Astrocyte (in vitro differentiated cells and primary cell): ENCODE measurements around the gene ZP1. TPM values are rescaled to one million over a fixed set of nuclear protein-coding genes. Genes with fewer than 3 reads are reported as not detected.

Experiments
- DNase-seq: peaks from one replicate; pipeline ENCODE4 v3.0.0-alpha.2; 2010; ENCODE audit warnings: low read depth
- FAIRE-seq: peaks from 2 replicates; lab custom pipeline; 2011; peaks lifted over from hg19 to GRCh38; lab: Jason Lieb, UNC
- H2AFZ ChIP-seq: 2 replicates; pipeline ENCODE4 v1.6.0; 2012; ENCODE audit warnings: low read depth, low read length, inconsistent platforms
- H3K27ac ChIP-seq: 2 replicates; pipeline ENCODE4 v1.5.1; 2011; ENCODE audit warnings: low read depth, low read length, inconsistent platforms
- H3K27me3 ChIP-seq: 2 replicates; pipeline ENCODE4 v1.6.0; 2011; ENCODE audit warnings: low read length, inconsistent platforms; ENCODE audit not compliant: insufficient read depth
- H3K36me3 ChIP-seq: 2 replicates; pipeline ENCODE4 v1.5.1; 2011; ENCODE audit warnings: low read length, inconsistent platforms; ENCODE audit not compliant: insufficient read depth
- H3K4me1 ChIP-seq: 2 replicates; pipeline ENCODE4 v1.5.1; 2011; ENCODE audit warnings: low read length, inconsistent platforms; ENCODE audit not compliant: insufficient read depth
- H3K4me2 ChIP-seq: 2 replicates; pipeline ENCODE4 v1.6.0; 2012; ENCODE audit warnings: low read length, inconsistent platforms
- H3K4me3 ChIP-seq: 2 replicates; pipeline ENCODE4 v1.5.1; 2011; ENCODE audit warnings: low read depth, mild to moderate bottlenecking, low read length, inconsistent platforms; ENCODE audit not compliant: insufficient read depth
- H3K79me2 ChIP-seq: 2 replicates; pipeline ENCODE4 v1.6.0; 2012; ENCODE audit warnings: mild to moderate bottlenecking, low read length, inconsistent platforms; ENCODE audit not compliant: insufficient read depth
- H3K9ac ChIP-seq: 2 replicates; pipeline ENCODE4 v1.6.0; 2012; ENCODE audit warnings: mild to moderate bottlenecking, low read length, inconsistent platforms
- H3K9me3 ChIP-seq: 2 replicates; pipeline ENCODE4 v1.5.1; 2012; ENCODE audit warnings: low read depth, mild to moderate bottlenecking, low read length, inconsistent platforms; ENCODE audit not compliant: insufficient read depth
- H4K20me1 ChIP-seq: 2 replicates; pipeline ENCODE4 v1.6.0; 2012; ENCODE audit warnings: low read length, inconsistent platforms; ENCODE audit not compliant: insufficient read depth
- H3K27ac Mint-ChIP-seq: one replicate; pipeline ENCODE4 v1.8.0; 2021; ENCODE audit warnings: mild to moderate bottlenecking, mixed read lengths; ENCODE audit not compliant: unreplicated experiment
- H3K27me3 Mint-ChIP-seq: one replicate; pipeline ENCODE4 v1.8.0; 2021; ENCODE audit warnings: low read depth, mixed read lengths; ENCODE audit not compliant: unreplicated experiment
- H3K36me3 Mint-ChIP-seq: one replicate; pipeline ENCODE4 v1.8.0; 2021; ENCODE audit warnings: low read depth, mixed read lengths; ENCODE audit not compliant: unreplicated experiment
- H3K4me1 Mint-ChIP-seq: one replicate; pipeline ENCODE4 v1.8.0; 2021; ENCODE audit warnings: low read depth, mixed read lengths; ENCODE audit not compliant: unreplicated experiment
- H3K4me3 Mint-ChIP-seq: one replicate; pipeline ENCODE4 v1.8.0; 2021; ENCODE audit warnings: mild to moderate bottlenecking, moderate library complexity, mixed read lengths; ENCODE audit not compliant: unreplicated experiment
- H3K9me3 Mint-ChIP-seq: one replicate; pipeline ENCODE4 v1.8.0; 2021; ENCODE audit warnings: mild to moderate bottlenecking, mixed read lengths; ENCODE audit not compliant: unreplicated experiment
- CTCF ChIP-seq: IDR thresholded peaks from 2 replicates; pipeline ENCODE4 v1.5.1; 2011; ENCODE audit warnings: low read depth, mild to moderate bottlenecking, inconsistent platforms, low read length, moderate library complexity; ENCODE audit not compliant: insufficient read depth
- EZH2 ChIP-seq: IDR thresholded peaks from 2 replicates; pipeline ENCODE4 v1.6.1; 2012; ENCODE audit warnings: mild to moderate bottlenecking, low read length, inconsistent platforms; ENCODE audit not compliant: insufficient read depth
- total RNA-seq: library from RNA; stranded (reverse); gene quantifications from 2 replicates; pipeline ENCODE4 v1.2.1, GENCODE V29; 2021

ZP1 gene
- total RNA-seq, 1 donor from 2014 or later = not detected

GRCh38 chr11:60879971-60880588 is 12.7 kb downstream of the ZP1 start:
- no peaks in the 10 kb centered on the region for H3K27me3 Mint-ChIP-seq
- no peaks in the 10 kb centered on the region for H3K36me3 Mint-ChIP-seq
- no peaks in the 10 kb centered on the region for H3K36me3 ChIP-seq
- H3K4me3 ChIP-seq = no peak overlapping the region
- DNase-seq (no peak), FAIRE-seq (no peak)
- no peaks in the 10 kb centered on the region for H3K9me3 Mint-ChIP-seq
- no peaks in the 10 kb centered on the region for H4K20me1 ChIP-seq
- H3K4me3 Mint-ChIP-seq = no peak overlapping the region
- H3K4me1 ChIP-seq = no peaks in the 10 kb centered on the region
- H3K27ac Mint-ChIP-seq = no peak overlapping the region
- no peaks in the 10 kb centered on the region for H3K79me2 ChIP-seq
- H3K9ac ChIP-seq = no peak overlapping the region
- no peak for TF ChIP-seq EZH2
- no peaks in the 10 kb centered on the region for H3K4me1 Mint-ChIP-seq
- no peaks in the 10 kb centered on the region for H3K9me3 ChIP-seq
- H3K4me2 ChIP-seq = no peak overlapping the region
- no peak overlapping the region for H2AFZ ChIP-seq
- no peak overlapping the region for H3K27ac ChIP-seq
- no peaks in the 10 kb centered on the region for H3K27me3 ChIP-seq

DNA sequence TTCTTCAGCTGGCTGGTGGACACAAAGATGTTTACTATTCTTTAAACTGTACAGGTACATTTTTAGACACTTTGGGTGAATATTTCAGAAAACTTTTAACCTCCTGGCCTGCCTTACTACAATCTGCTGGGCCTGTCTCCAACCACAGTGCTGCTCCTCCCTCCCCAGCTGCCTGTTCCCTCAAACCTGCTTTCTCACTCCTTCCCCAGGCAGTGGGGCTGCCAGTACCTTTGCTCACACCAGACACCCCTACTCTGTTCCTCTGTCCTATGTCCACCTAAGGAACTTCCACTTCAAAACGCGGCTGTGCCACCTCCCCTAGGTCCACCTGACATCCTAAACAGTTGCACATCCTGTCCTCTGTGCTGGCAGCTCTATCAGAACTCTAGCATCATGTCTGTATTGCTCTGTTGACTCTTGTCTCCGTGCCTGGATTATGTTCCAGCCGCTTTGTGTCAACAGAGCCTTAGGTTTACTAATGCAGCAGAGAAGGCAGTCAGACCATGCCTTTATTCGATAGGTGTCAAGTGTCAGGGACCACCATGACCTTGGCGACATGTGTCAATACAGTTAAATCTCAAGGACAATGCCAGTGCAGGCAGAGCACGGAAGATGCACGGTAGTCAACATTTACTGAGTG is 13.4 kb downstream of the ZP1 start:
- H2AFZ ChIP-seq = no peak overlapping the region
- no peak overlapping the region for H3K4me3 ChIP-seq
- Mint-ChIP-seq H3K9me3 (no peaks in the 10 kb centered on the region), H3K27ac (no peak overlapping the region), H3K4me3 (no peak overlapping the region), H3K36me3 (no peaks in the 10 kb centered on the region), H3K27me3 (no peaks in the 10 kb centered on the region), H3K4me1 (no peaks in the 10 kb centered on the region)
- no peaks in the 10 kb centered on the region for H3K27me3 ChIP-seq
- no peak for DNase-seq
- no peak overlapping the region for H3K4me2 ChIP-seq
- H3K79me2 ChIP-seq = no peaks in the 10 kb centered on the region
- no peak overlapping the region for H3K27ac ChIP-seq
- no peak for FAIRE-seq
- H3K9ac ChIP-seq = no peak overlapping the region
- TF ChIP-seq EZH2 (no peak), CTCF (no peak)
- no peaks in the 10 kb centered on the region for H3K9me3 ChIP-seq
- H4K20me1 ChIP-seq = no peaks in the 10 kb centered on the region
- no peaks in the 10 kb centered on the region for H3K36me3 ChIP-seq
- H3K4me1 ChIP-seq = no peaks in the 10 kb centered on the region

GRCh38 chr11:60887556-60887955 is 20.2 kb downstream of the ZP1 start:
- Histone ChIP-seq H3K9me3 (no peaks in the 10 kb centered on the region), H3K79me2 (no peaks in the 10 kb centered on the region), H2AFZ (no peak overlapping the region), H3K4me1 (no peaks in the 10 kb centered on the region), H3K4me3 (no peak overlapping the region), H4K20me1 (peaks cover 20% of the 10 kb centered on the region), H3K36me3 (peaks cover 3% of the 10 kb centered on the region), H3K9ac (no peak overlapping the region), H3K27me3 (no peaks in the 10 kb centered on the region), H3K27ac (no peak overlapping the region), H3K4me2 (no peak overlapping the region)
- peak; percentile 10 for DNase-seq
- H3K27me3 Mint-ChIP-seq = no peaks in the 10 kb centered on the region
- H3K4me3 Mint-ChIP-seq = no peak overlapping the region
- H3K27ac Mint-ChIP-seq = no peak overlapping the region
- no peaks in the 10 kb centered on the region for H3K4me1 Mint-ChIP-seq
- H3K36me3 Mint-ChIP-seq = no peaks in the 10 kb centered on the region
- H3K9me3 Mint-ChIP-seq = no peaks in the 10 kb centered on the region
- FAIRE-seq = no peak
- TF ChIP-seq EZH2 (no peak), CTCF (peak; percentile 59)
